Measurements from ENCODE around the gene RALGPS1.

DNA sequence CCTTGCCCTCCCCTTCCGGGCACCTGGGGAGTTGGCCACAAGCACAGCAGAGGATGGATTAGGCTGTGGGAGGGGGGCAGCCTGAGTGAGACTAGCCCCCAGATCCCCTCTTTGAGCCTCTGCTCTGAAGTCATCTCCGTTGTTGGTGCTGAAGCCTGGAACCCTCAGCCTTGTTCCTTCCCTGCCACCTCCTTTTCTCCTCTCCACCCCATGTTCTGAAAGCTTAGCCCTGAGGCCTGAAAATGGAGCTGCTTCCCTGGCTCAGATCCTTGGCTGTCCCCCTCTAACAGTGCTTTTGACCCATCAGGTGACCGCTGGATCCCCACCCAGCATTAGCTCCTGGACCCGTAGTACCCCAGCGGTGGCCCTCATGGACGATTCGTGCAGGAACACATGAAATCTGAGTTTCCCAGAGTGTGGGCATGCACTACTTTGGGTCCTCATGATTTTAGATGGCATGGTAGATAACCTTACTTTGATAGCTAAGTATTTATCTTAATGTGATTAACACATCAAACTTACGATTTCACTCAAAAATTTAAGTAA, 229.4 kb downstream of the RALGPS1 start:
- TF ChIP-seq CTCF (IDR thresholded peaks at IDR 0.05 in 4 of 5, conservative IDR thresholded peaks at IDR 0.05 in 1 of 5): no peak
- no peak for TF ChIP-seq POLR2A (IDR thresholded peaks at IDR 0.05)

Data from gastrocnemius medialis (tissue), 4 donors.